Smooth muscle cell of trachea (primary cell): Measurements from ENCODE around the gene OR4E1. TPM values are rescaled to one million over a fixed set of nuclear protein-coding genes. Genes with fewer than 3 reads are reported as not detected.

Experiments
- total RNA-seq: library from RNA; depleted of rRNA; stranded (reverse); fragments of >200 nt; gene quantifications from 2 replicates; pipeline ENCODE4 v1.2.1, GENCODE V29; 2014

The OR4E1 gene
- not detected in 2 replicates for total RNA-seq

GRCh38 chr14:21673718-21674117 lies at the start of gene OR4E1:
Gene OR4E1, minus strand, starts transcription at chr14:21673818. Its CDS starts 2,883 bp downstream, at chr14:21670935.

GRCh38 chr14:21653331-21653885 lies 20.2 kb downstream of the OR4E1 start, which contains the start of gene OR4E2:
Gene OR4E2, plus strand, starts transcription at chr14:21653835. Its CDS starts 11,248 bp downstream, at chr14:21665083.

GRCh38 chr14:21634840-21635239 lies 38.8 kb downstream of the OR4E1 start, which contains the start of gene OR10G2:
Gene OR10G2, minus strand, starts transcription at chr14:21634940. Its CDS starts 98 bp downstream, at chr14:21634842.

Other genes with a start within 250 kb of the OR4E1 start
- 57.4 and 64.6 TPM in 2 replicates for gene CHD8, start 217.7 kb downstream of the OR4E1 start, total RNA-seq
- gene RAB2B, start 196.9 kb downstream of the OR4E1 start, total RNA-seq: 25.1 and 26.9 TPM in 2 replicates
- 33.7 and 47.6 TPM in 2 replicates for gene TOX4, start 196.6 kb downstream of the OR4E1 start, total RNA-seq
- 57.6 and 60.4 TPM in 2 replicates for gene METTL3, start 162.5 kb downstream of the OR4E1 start, total RNA-seq
- 4.2 and 6.0 TPM in 2 replicates for gene SALL2, start 147.5 kb downstream of the OR4E1 start, total RNA-seq
- gene OR10G3, start 93.7 kb downstream of the OR4E1 start, total RNA-seq: not detected in 2 replicates
- gene OR10G2, start 38.9 kb downstream of the OR4E1 start, total RNA-seq: not detected in 2 replicates
- not detected in 2 replicates for gene OR4E2, start 20.0 kb downstream of the OR4E1 start, total RNA-seq